MM.1S (cell line): ENCODE measurements around the gene TRIM15.

Experiments used
- DNase-seq: peaks from one replicate; pipeline ENCODE4 v3.0.0-alpha.2; 2015
- H2AFZ ChIP-seq: fragments of 300-600 bp; sonication (generic); 2 replicates; pipeline ENCODE4 v1.6.0; 2016; ENCODE audit warnings: antibody characterized with exemption, low read length
- H3F3A ChIP-seq: fragments of 300-600 bp; sonication (generic); 2 replicates; pipeline ENCODE4 v1.6.1; 2016; ENCODE audit warnings: mild to moderate bottlenecking, antibody characterized with exemption, low read length, moderate library complexity, mixed read lengths; ENCODE audit not compliant: insufficient read depth
- H3K27ac ChIP-seq: fragments of 300-600 bp; sonication (generic); 2 replicates; pipeline ENCODE4 v1.5.1; 2016; ENCODE audit warnings: mild to moderate bottlenecking, low read length
- H3K27me3 ChIP-seq: fragments of 300-600 bp; sonication (generic); replicated peaks from 2 replicates; pipeline ENCODE4 v1.6.0; 2016; ENCODE audit warnings: low read length; ENCODE audit not compliant: insufficient read depth
- H3K36me3 ChIP-seq: fragments of 300-600 bp; sonication (generic); replicated peaks from 2 replicates; pipeline ENCODE4 v1.6.1; 2016; ENCODE audit warnings: mild to moderate bottlenecking, low read length, mixed read lengths; ENCODE audit not compliant: insufficient read depth
- H3K4me1 ChIP-seq: fragments of 300-600 bp; sonication (generic); 2 replicates; pipeline ENCODE4 v1.6.1; 2016; ENCODE audit warnings: low read length, mixed read lengths
- H3K4me2 ChIP-seq: fragments of 300-600 bp; sonication (generic); 2 replicates; pipeline ENCODE4 v1.6.0; 2016; ENCODE audit warnings: low read depth, low read length
- H3K4me3 ChIP-seq: fragments of 300-600 bp; sonication (generic); 2 replicates; pipeline ENCODE4 v1.5.1; 2016; ENCODE audit warnings: low read length, mixed read lengths
- H3K79me2 ChIP-seq: fragments of 300-600 bp; sonication (generic); 2 replicates; pipeline ENCODE4 v1.6.1; 2016; ENCODE audit warnings: mixed run types, low read length, mixed read lengths
- H3K9ac ChIP-seq: fragments of 300-600 bp; sonication (generic); 2 replicates; pipeline ENCODE4 v1.6.1; 2016; ENCODE audit warnings: low read length, mixed read lengths
- H3K9me2 ChIP-seq: fragments of 300-600 bp; sonication (generic); replicated peaks from 2 replicates; pipeline ENCODE4 v1.6.1; 2016; ENCODE audit warnings: mild to moderate bottlenecking, low read length, mixed read lengths; ENCODE audit not compliant: insufficient read depth
- H3K9me3 ChIP-seq: fragments of 300-600 bp; sonication (generic); replicated peaks from 2 replicates; pipeline ENCODE4 v1.6.1; 2016; ENCODE audit warnings: mild to moderate bottlenecking, low read length, mixed read lengths; ENCODE audit not compliant: insufficient read depth
- H4K20me1 ChIP-seq: fragments of 300-600 bp; sonication (generic); 2 replicates; pipeline ENCODE4 v1.6.1; 2016; ENCODE audit warnings: mild to moderate bottlenecking, low read length, moderate library complexity, mixed read lengths; ENCODE audit not compliant: insufficient read depth
- EZH2 ChIP-seq: fragments of 300-600 bp; sonication (generic); optimal IDR thresholded peaks from 2 replicates; pipeline ENCODE3; 2017; ENCODE audit warnings: low read depth, mild to moderate bottlenecking, antibody characterized with exemption, low read length, mixed read lengths
- EZH2phosphoT487 ChIP-seq: fragments of 300-600 bp; sonication (generic); IDR thresholded peaks from 2 replicates; pipeline ENCODE4 v1.6.1; 2018; ENCODE audit warnings: antibody characterized with exemption, low read length
- TF ChIP-seq, protein P1 (sequence below): fragments of 300-600 bp; sonication (generic); IDR thresholded peaks from 2 replicates; pipeline ENCODE4 v1.5.1; 2016; ENCODE audit warnings: antibody characterized with exemption, low read length, mixed read lengths

The TRIM15 gene

GRCh38 chr6:30171677-30172471 is 8.5 kb downstream of the TRIM15 start:
- H3K9ac ChIP-seq = no peak overlapping the region
- no peaks in the 10 kb centered on the region; the same call in 1 of the 2 replicates for H3F3A ChIP-seq
- H3K4me2 ChIP-seq = peak overlapping the region; percentile 2; the same call in 1 of the 2 replicates
- no peak overlapping the region for H2AFZ ChIP-seq
- H3K4me1 ChIP-seq = no peaks in the 10 kb centered on the region
- no peaks in the 10 kb centered on the region for H3K9me3 ChIP-seq
- TF ChIP-seq, protein P1, sequence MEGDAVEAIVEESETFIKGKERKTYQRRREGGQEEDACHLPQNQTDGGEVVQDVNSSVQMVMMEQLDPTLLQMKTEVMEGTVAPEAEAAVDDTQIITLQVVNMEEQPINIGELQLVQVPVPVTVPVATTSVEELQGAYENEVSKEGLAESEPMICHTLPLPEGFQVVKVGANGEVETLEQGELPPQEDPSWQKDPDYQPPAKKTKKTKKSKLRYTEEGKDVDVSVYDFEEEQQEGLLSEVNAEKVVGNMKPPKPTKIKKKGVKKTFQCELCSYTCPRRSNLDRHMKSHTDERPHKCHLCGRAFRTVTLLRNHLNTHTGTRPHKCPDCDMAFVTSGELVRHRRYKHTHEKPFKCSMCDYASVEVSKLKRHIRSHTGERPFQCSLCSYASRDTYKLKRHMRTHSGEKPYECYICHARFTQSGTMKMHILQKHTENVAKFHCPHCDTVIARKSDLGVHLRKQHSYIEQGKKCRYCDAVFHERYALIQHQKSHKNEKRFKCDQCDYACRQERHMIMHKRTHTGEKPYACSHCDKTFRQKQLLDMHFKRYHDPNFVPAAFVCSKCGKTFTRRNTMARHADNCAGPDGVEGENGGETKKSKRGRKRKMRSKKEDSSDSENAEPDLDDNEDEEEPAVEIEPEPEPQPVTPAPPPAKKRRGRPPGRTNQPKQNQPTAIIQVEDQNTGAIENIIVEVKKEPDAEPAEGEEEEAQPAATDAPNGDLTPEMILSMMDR = no peak
- TF ChIP-seq EZH2phosphoT487 = no peak
- no peak for TF ChIP-seq EZH2
- no peaks in the 10 kb centered on the region for H3K79me2 ChIP-seq
- H3K27me3 ChIP-seq = peaks cover 21% of the 10 kb centered on the region
- H4K20me1 ChIP-seq = no peaks in the 10 kb centered on the region
- no peaks in the 10 kb centered on the region for H3K9me2 ChIP-seq
- DNase-seq = no peak
- H3K27ac ChIP-seq = no peak overlapping the region
- H3K4me3 ChIP-seq = no peak overlapping the region
- H3K36me3 ChIP-seq = no peaks in the 10 kb centered on the region

DNA sequence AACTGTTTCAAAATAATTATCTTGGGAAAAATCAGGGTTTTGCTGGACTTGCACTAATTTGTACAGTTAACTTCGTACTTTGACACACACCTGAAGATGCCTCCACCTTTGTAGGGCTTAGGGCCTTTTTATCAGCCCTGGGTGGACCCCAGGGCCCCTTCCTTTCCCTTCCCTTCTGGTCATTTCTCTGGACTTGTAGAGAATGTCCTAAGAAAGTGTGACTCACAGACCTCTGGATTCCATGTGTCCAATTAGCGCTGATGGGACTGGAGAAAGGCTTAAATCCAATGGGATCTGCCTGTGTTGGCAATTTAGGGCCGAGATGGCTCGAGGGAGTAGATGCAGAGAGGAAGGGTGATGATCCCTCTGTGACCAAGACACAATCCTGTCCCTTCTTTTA is 9.3 kb downstream of the TRIM15 start:
- no peak for DNase-seq

GRCh38 chr6:30175765-30176164 is 12.4 kb downstream of the TRIM15 start:
- no peak overlapping the region for H2AFZ ChIP-seq
- no peaks in the 10 kb centered on the region for H3K9me3 ChIP-seq
- TF ChIP-seq, protein P1 = no peak
- TF ChIP-seq EZH2 = no peak
- no peak for TF ChIP-seq EZH2phosphoT487
- peaks cover 15% of the 10 kb centered on the region for H3K27me3 ChIP-seq
- H3F3A ChIP-seq = no peaks in the 10 kb centered on the region; the same call in 1 of the 2 replicates
- no peaks in the 10 kb centered on the region for H3K36me3 ChIP-seq
- H3K4me3 ChIP-seq = no peak overlapping the region
- no peak overlapping the region for H3K4me2 ChIP-seq
- H3K4me1 ChIP-seq = no peaks in the 10 kb centered on the region
- H3K79me2 ChIP-seq = no peaks in the 10 kb centered on the region
- H4K20me1 ChIP-seq = no peaks in the 10 kb centered on the region
- no peak overlapping the region for H3K9ac ChIP-seq
- no peak for DNase-seq
- no peaks in the 10 kb centered on the region for H3K9me2 ChIP-seq
- no peak overlapping the region for H3K27ac ChIP-seq

More for the DNA sequence above, 9.3 kb downstream of the TRIM15 start:
- TF ChIP-seq, protein P1 = no peak
- TF ChIP-seq EZH2 (no peak), EZH2phosphoT487 (no peak)
- Histone ChIP-seq H3K9me3 (no peaks in the 10 kb centered on the region), H3K9ac (no peak overlapping the region), H3K4me3 (no peak overlapping the region), H3K27ac (no peak overlapping the region), H3K4me1 (no peaks in the 10 kb centered on the region), H3K79me2 (no peaks in the 10 kb centered on the region), H3K36me3 (no peaks in the 10 kb centered on the region), H2AFZ (no peak overlapping the region), H3K4me2 (no peak overlapping the region), H3K27me3 (peaks cover 21% of the 10 kb centered on the region), H4K20me1 (no peaks in the 10 kb centered on the region), H3F3A (no peaks in the 10 kb centered on the region; the same call in 1 of the 2 replicates), H3K9me2 (no peaks in the 10 kb centered on the region)
